Measurements from ENCODE around the gene UNC5A.

DNA sequence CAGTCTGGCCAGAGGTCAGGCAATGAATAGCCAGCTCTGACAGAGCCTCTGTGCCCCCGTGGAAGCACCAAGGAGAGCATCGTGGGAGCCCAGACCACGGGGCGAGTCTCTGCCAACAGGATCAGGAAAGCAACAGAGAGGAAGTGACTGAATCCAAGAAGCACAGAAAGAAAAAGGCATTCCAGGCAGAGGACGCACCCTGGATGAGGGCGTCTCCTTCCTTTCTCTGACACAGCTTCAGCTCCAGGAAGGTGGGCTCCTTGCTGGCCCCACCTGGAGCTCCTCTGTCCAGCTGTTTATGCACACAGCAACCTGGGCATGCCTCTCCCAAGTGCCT is 72.2 kb downstream of the UNC5A start:
- TF ChIP-seq, protein P1, sequence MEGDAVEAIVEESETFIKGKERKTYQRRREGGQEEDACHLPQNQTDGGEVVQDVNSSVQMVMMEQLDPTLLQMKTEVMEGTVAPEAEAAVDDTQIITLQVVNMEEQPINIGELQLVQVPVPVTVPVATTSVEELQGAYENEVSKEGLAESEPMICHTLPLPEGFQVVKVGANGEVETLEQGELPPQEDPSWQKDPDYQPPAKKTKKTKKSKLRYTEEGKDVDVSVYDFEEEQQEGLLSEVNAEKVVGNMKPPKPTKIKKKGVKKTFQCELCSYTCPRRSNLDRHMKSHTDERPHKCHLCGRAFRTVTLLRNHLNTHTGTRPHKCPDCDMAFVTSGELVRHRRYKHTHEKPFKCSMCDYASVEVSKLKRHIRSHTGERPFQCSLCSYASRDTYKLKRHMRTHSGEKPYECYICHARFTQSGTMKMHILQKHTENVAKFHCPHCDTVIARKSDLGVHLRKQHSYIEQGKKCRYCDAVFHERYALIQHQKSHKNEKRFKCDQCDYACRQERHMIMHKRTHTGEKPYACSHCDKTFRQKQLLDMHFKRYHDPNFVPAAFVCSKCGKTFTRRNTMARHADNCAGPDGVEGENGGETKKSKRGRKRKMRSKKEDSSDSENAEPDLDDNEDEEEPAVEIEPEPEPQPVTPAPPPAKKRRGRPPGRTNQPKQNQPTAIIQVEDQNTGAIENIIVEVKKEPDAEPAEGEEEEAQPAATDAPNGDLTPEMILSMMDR (conservative IDR thresholded peaks at IDR 0.05): no peak
- TF ChIP-seq ZFX (IDR thresholded peaks at IDR 0.05): no peak

All from C4-2B (cell line).